WI38 (cell line): Measurements from ENCODE around the gene CHRNG.

ENCODE experiments used
- H3K4me3 ChIP-seq: 2 replicates; pipeline ENCODE4 v1.5.1; 2011; ENCODE audit warnings: low read depth, mild to moderate bottlenecking, control low read depth, low read length
- CTCF ChIP-seq: IDR thresholded peaks from 2 replicates; pipeline ENCODE4 v1.5.1; 2012; ENCODE audit warnings: low read depth, mild to moderate bottlenecking, control low read depth, low read length

The CHRNG gene

DNA sequence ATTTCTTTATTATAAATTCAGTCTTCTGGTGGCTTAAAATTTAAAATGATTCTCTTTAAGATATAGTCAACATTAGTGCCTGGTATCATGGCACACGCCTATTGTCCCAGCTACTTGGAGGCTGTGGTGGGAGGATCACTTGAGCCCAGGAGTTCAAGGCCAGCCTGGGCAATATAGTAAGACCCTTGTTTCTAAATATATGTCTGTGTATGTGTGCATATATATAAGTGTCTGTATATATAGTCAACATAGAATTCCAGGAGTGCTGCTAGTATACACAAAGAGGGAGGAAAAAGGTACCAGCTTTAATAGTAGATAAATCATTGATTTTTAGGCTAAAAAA, 35.9 kb downstream of the CHRNG start:
- H3K4me3 ChIP-seq = no peak overlapping the region
- TF ChIP-seq CTCF = no peak

DNA sequence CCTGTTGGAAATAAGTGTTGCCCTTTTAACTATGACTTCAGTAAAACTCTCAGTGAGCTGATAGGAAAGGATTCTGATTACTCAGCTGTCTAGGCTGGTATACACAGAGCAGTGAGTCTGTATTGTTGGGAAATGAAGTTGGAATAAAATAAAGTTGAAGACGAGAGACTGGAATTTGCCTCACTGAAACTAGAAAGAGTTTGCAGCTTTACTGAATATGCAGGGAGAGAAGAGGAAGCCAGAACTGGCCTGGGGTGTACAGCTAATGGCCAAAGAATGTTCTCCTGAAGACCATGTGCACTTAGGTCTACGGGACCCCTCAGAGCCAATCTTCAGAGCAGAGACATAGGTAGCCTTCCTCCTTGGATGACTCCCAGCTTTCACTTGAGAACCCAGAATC, 37.5 kb downstream of the CHRNG start:
- H3K4me3 ChIP-seq = no peak overlapping the region
- no peak for TF ChIP-seq CTCF

- no peak for TF ChIP-seq CTCF
- H3K4me3 ChIP-seq = no peak overlapping the region
These were observed 38.3 kb downstream of the CHRNG start for GRCh38 chr2:232577841-232578240.

- no peak overlapping the region for H3K4me3 ChIP-seq
- no peak for TF ChIP-seq CTCF
These were observed 39.1 kb downstream of the CHRNG start for GRCh38 chr2:232578626-232579025.

DNA sequence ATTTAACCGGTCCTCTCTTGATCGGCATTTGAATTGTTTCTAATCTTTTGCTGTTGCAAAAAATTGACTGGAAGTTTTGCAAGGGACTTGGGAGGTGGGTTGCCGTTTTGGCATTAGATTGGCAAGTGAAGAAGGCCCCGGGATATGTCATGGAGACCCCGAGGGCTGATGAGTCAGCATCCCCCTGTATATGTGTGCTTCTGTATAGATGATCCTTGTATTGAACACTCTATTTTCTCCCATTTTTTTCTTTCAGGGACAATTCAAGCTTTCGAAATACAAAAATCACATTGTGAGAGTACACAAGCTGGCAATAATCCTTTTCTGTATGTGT, 41.1 kb downstream of the CHRNG start:
- TF ChIP-seq CTCF = no peak
- no peak overlapping the region for H3K4me3 ChIP-seq

DNA sequence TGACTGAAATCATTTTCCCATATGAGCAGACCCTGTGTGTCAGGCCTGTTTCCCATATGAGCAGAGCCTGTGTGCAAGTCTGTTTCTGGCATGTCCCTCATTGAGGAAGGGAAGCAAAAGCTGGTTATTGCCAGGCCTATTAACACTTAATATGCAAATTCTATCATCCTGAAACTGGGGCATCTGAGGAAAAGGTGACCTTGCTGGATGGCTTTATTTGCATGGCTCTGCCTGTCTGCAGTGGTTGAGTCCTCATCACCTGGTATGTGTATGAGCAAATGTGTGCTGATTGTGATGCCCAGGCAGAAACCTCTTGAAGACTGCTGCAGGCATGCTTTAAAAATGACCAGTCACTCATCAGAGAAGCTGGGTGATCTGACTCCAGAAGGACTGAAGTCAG, 42.2 kb downstream of the CHRNG start:
- no peak overlapping the region for H3K4me3 ChIP-seq
- TF ChIP-seq CTCF = no peak

- no peak for TF ChIP-seq CTCF
These were observed 44.7 kb downstream of the CHRNG start for GRCh38 chr2:232584238-232584637.

More at GRCh38 chr2:232584238-232584637, 44.7 kb downstream of the CHRNG start:
- no peak overlapping the region for H3K4me3 ChIP-seq
